Progenitor cell of endocrine pancreas (in vitro differentiated cells): ENCODE results near the gene HLA-B. TPM values are rescaled to one million over a fixed set of nuclear protein-coding genes. Genes with fewer than 3 reads are reported as not detected.
A peak's percentile ranks its signal among the peaks of the same experiment; 100 is the strongest.
"Not testable (repeated sequence)": the region's sequence is repeated elsewhere in the genome, so short reads cannot be mapped to it uniquely, and the experiment has no call there.

Experiments used
- DNase-seq: peaks from one replicate; pipeline ENCODE4 v3.0.0; 2021; ENCODE audit warnings: low spot score; ENCODE audit not compliant: unreplicated experiment
- H3K27ac Mint-ChIP-seq: 2 replicates; pipeline ENCODE4 v1.8.0; 2021; ENCODE audit warnings: mild to moderate bottlenecking, moderate library complexity, mixed read lengths
- H3K27me3 Mint-ChIP-seq: 2 replicates; pipeline ENCODE4 v1.8.0; 2021; ENCODE audit warnings: mixed read lengths
- H3K36me3 Mint-ChIP-seq: 2 replicates; pipeline ENCODE4 v1.8.0; 2022; ENCODE audit warnings: mixed read lengths; ENCODE audit not compliant: insufficient read depth
- H3K4me1 Mint-ChIP-seq: 2 replicates; pipeline ENCODE4 v1.8.0; 2021; ENCODE audit warnings: low read depth, mixed read lengths
- H3K4me3 Mint-ChIP-seq: 2 replicates; pipeline ENCODE4 v1.8.0; 2021; ENCODE audit warnings: low read depth, mild to moderate bottlenecking, moderate library complexity, mixed read lengths
- H3K9me3 Mint-ChIP-seq: 2 replicates; pipeline ENCODE4 v1.8.0; 2021; ENCODE audit warnings: low read depth, mixed read lengths
- CTCF ChIP-seq: fragments of 200-600 bp; sonication (generic); IDR thresholded peaks from one replicate; pipeline ENCODE4 v1.5.0; 2021; ENCODE audit warnings: antibody characterized with exemption, mild to moderate bottlenecking; ENCODE audit not compliant: unreplicated experiment
- total RNA-seq: library from RNA; stranded (reverse); gene quantifications from 2 replicates; pipeline ENCODE4 v1.2.1, GENCODE V29; 2021

HLA-B gene
- total RNA-seq, 1 donor from 2014 or later, result 28.2 TPM

DNA sequence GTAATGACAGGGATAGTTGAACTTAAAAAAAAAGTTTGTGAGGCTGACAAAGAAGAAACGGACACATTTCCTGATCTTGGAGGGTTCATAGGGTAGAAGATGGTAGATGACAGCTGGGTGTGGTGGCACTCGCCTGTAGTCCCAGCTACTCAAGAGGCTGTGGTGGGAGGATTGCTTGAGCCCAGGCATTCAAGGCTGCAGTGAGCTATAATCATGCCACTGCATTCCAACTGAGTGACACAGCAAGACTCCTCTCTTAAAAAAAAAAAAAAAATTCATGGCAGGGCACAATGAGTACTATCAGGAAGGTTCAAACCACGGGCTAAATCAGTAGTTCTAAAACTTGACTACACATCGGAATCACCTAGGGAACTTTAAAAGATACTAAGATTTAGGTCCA is 44.4 kb upstream of the HLA-B start:
- Mint-ChIP-seq H3K27ac (peak overlapping the region; percentile 46), H3K36me3 (peaks cover 3% of the 10 kb centered on the region), H3K4me1 (peaks cover 20% of the 10 kb centered on the region), H3K9me3 (peaks cover 3% of the 10 kb centered on the region), H3K4me3 (peak overlapping the region; percentile 53), H3K27me3 (peaks cover 46% of the 10 kb centered on the region)
- DNase-seq, result no peak
- no peak for TF ChIP-seq CTCF

GRCh38 chr6:31400467-31401289 is 43.7 kb upstream of the HLA-B start:
- Mint-ChIP-seq H3K9me3 (peaks cover 3% of the 10 kb centered on the region), H3K4me3 (peak overlapping the region; percentile 82), H3K4me1 (peaks cover 20% of the 10 kb centered on the region), H3K27ac (peak overlapping the region; percentile 92), H3K27me3 (peaks cover 43% of the 10 kb centered on the region), H3K36me3 (peaks cover 3% of the 10 kb centered on the region)
- no peak for DNase-seq
- no peak for TF ChIP-seq CTCF

- peak; percentile 38 for DNase-seq
- peak overlapping the region; percentile 92 for H3K27ac Mint-ChIP-seq
- H3K4me1 Mint-ChIP-seq, result peaks cover 20% of the 10 kb centered on the region
- H3K36me3 Mint-ChIP-seq, result peaks cover 3% of the 10 kb centered on the region
- peaks cover 43% of the 10 kb centered on the region for H3K27me3 Mint-ChIP-seq
- peak; percentile 76 for TF ChIP-seq CTCF
- peak overlapping the region; percentile 82 for H3K4me3 Mint-ChIP-seq
- H3K9me3 Mint-ChIP-seq, result peaks cover 3% of the 10 kb centered on the region
Measured at GRCh38 chr6:31399589-31400466, 42.8 kb upstream of the HLA-B start.

DNA sequence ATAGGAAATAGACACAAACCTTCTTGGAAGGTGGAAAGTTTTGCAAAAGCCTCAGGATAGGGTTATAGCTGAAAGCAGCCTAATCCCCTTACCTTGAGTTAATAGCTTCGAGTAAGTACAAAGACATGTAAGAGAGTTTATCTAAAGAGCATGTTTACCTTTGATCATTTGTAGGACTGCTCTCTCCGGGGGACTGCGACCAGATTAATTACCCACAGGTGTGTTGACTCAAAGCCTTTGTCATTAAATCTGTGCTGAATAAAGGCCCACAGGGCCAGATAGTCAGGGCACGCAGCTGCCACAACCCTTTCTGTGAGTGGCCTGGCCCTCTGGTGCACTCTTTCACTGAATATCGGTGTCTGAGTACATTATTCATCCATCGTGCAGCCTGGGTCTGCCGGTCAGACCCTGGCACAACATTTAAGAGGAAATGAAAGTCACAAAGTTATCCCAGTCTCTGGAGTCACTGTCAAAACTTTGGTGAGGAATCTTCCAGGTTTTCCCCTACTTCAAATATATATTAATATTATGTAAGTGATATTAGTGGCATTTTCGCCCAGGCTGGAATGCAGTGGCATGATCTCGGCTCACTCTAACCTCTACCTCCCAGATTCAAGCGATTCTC is 41.0 kb upstream of the HLA-B start:
- TF ChIP-seq CTCF, result no peak
- Mint-ChIP-seq H3K9me3 (peaks cover 3% of the 10 kb centered on the region), H3K4me3 (no peak overlapping the region), H3K27ac (no peak overlapping the region), H3K4me1 (peaks cover 14% of the 10 kb centered on the region), H3K27me3 (peaks cover 41% of the 10 kb centered on the region), H3K36me3 (peaks cover 3% of the 10 kb centered on the region)
- DNase-seq, result no peak

DNA sequence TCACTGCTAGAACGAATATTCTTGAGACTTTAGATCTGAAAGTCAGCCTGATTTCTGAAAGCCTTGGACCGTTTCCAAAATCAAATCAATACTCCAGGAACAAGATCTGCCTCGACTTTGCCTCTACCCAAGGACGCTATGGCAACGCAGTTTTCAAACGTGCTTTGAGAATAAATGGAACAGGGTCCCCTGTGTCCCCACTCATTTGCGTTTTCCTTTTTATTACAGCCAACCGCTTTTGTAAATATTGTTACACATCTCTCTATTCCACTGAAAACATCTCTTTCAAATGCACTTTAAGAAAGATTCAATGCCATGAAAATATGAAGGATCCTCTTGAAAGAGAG is 40.1 kb upstream of the HLA-B start:
- not testable (repeated sequence) for H3K4me3 Mint-ChIP-seq, H3K4me1 Mint-ChIP-seq, H3K9me3 Mint-ChIP-seq, H3K36me3 Mint-ChIP-seq, H3K27ac Mint-ChIP-seq, DNase-seq
- H3K27me3 Mint-ChIP-seq, result peaks cover 33% of the 10 kb centered on the region
